Measurements from ENCODE around the gene CLK4.

GRCh38 chr5:178624631-178625546 is 2.0 kb downstream of the CLK4 start:
- TF ChIP-seq, protein P1, sequence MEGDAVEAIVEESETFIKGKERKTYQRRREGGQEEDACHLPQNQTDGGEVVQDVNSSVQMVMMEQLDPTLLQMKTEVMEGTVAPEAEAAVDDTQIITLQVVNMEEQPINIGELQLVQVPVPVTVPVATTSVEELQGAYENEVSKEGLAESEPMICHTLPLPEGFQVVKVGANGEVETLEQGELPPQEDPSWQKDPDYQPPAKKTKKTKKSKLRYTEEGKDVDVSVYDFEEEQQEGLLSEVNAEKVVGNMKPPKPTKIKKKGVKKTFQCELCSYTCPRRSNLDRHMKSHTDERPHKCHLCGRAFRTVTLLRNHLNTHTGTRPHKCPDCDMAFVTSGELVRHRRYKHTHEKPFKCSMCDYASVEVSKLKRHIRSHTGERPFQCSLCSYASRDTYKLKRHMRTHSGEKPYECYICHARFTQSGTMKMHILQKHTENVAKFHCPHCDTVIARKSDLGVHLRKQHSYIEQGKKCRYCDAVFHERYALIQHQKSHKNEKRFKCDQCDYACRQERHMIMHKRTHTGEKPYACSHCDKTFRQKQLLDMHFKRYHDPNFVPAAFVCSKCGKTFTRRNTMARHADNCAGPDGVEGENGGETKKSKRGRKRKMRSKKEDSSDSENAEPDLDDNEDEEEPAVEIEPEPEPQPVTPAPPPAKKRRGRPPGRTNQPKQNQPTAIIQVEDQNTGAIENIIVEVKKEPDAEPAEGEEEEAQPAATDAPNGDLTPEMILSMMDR (IDR thresholded peaks at IDR 0.05; ENCODE audit: control extremely low read depth in 1 of 3, insufficient read depth in 1 of 3, low read depth in 1 of 3, low read length in 3 of 3), result no peak
- no peak for TF ChIP-seq EZH2 (IDR thresholded peaks at IDR 0.05; ENCODE audit: low read depth, low read length, severe bottlenecking)
- no peak for TF ChIP-seq KDM1A (IDR thresholded peaks at IDR 0.05; ENCODE audit: borderline replicate concordance, low read length)
- TF ChIP-seq BCL11A (IDR thresholded peaks at IDR 0.05; ENCODE audit: low read depth in 2 of 2, low read length in 2 of 2), result no peak
- TF ChIP-seq POLR2AphosphoS5 (IDR thresholded peaks at IDR 0.05; ENCODE audit: low read depth, low read length), result no peak

All from H1 (cell line).